HepG2 (cell line): ENCODE data around the gene FAM118A. TPM values are rescaled to one million over a fixed set of nuclear protein-coding genes. Genes with fewer than 3 reads are reported as not detected.

ENCODE experiments used
- ARNTL ChIP-seq: sonication (generic); formaldehyde crosslinking; IDR thresholded peaks from 2 replicates; pipeline ENCODE4 v1.4.0; 2020; ENCODE audit warnings: mild to moderate bottlenecking, missing genetic modification reagents
- ATAD3A ChIP-seq: sonication (generic); formaldehyde crosslinking; IDR thresholded peaks from 2 replicates; pipeline ENCODE4 v1.4.0; 2020; ENCODE audit warnings: missing genetic modification reagents
- FUBP1 ChIP-seq: sonication (generic); formaldehyde crosslinking; IDR thresholded peaks from 2 replicates; pipeline ENCODE4 v1.5.1; 2020; ENCODE audit warnings: missing genetic modification reagents, mild to moderate bottlenecking, borderline replicate concordance
- KLF9 ChIP-seq: IDR thresholded peaks from 2 replicates; pipeline ENCODE4 v1.6.1; 2016; ENCODE audit warnings: low read depth
- MBNL3 ChIP-seq: fragments of 250-450 bp; sonication (Bioruptor Pico); conservative IDR thresholded peaks from 2 replicates; pipeline ENCODE4 v1.8.0; 2022; ENCODE audit warnings: mild to moderate bottlenecking, inconsistent platforms
- NFATC3 ChIP-seq: sonication (generic); formaldehyde crosslinking; IDR thresholded peaks from 2 replicates; pipeline ENCODE4 v1.5.1; 2020; ENCODE audit warnings: mild to moderate bottlenecking, missing genetic modification reagents
- SRSF4 ChIP-seq: fragments of 200-400 bp; formaldehyde crosslinking; IDR thresholded peaks from one replicate; pipeline ENCODE4 v1.6.1; 2018; ENCODE audit warnings: mild to moderate bottlenecking, low read depth, low read length, moderate library complexity; ENCODE audit not compliant: poor library complexity, severe bottlenecking
- UBTF ChIP-seq: sonication (generic); formaldehyde crosslinking; IDR thresholded peaks from 2 replicates; pipeline ENCODE4 v1.4.0; 2020; ENCODE audit warnings: mild to moderate bottlenecking, missing genetic modification reagents
- YY1 ChIP-seq: IDR thresholded peaks from 2 replicates; pipeline ENCODE4 v1.6.1; 2011; ENCODE audit warnings: low read length, low read depth, moderate library complexity, mild to moderate bottlenecking; ENCODE audit not compliant: insufficient read depth, insufficient replicate concordance
- ZBTB43 ChIP-seq: sonication (generic); formaldehyde crosslinking; conservative IDR thresholded peaks from 2 replicates; pipeline ENCODE4 v1.4.0; 2020; ENCODE audit warnings: missing genetic modification reagents
- ZBTB46 ChIP-seq: sonication (generic); formaldehyde crosslinking; IDR thresholded peaks from 2 replicates; pipeline ENCODE4 v1.4.0; 2020; ENCODE audit warnings: mild to moderate bottlenecking, missing genetic modification reagents, borderline replicate concordance
- ZFY ChIP-seq: sonication (generic); formaldehyde crosslinking; IDR thresholded peaks from 2 replicates; pipeline ENCODE4 v1.4.0; 2020; ENCODE audit warnings: missing genetic modification reagents
- ZNF10 ChIP-seq: sonication (generic); formaldehyde crosslinking; IDR thresholded peaks from 2 replicates; pipeline ENCODE4 v1.4.0; 2020; ENCODE audit warnings: mild to moderate bottlenecking, low read depth, missing genetic modification reagents, borderline replicate concordance
- ZNF282 ChIP-seq: fragments of 450-650 bp; IDR thresholded peaks from 2 replicates; pipeline ENCODE4 v1.6.1; 2018; ENCODE audit not compliant: partially characterized antibody
- ZNF33B ChIP-seq: sonication (generic); formaldehyde crosslinking; IDR thresholded peaks from 2 replicates; pipeline ENCODE4 v1.5.1; 2020; ENCODE audit warnings: mild to moderate bottlenecking, missing genetic modification reagents
- ZNF432 ChIP-seq: sonication (generic); formaldehyde crosslinking; IDR thresholded peaks from 2 replicates; pipeline ENCODE4 v1.5.0; 2020; ENCODE audit warnings: missing genetic modification reagents, mild to moderate bottlenecking, borderline replicate concordance
- ZNF547 ChIP-seq: sonication (generic); formaldehyde crosslinking; IDR thresholded peaks from 2 replicates; pipeline ENCODE4 v1.5.1; 2020; ENCODE audit warnings: mild to moderate bottlenecking, missing genetic modification reagents
- ZNF7 ChIP-seq: IDR thresholded peaks from 2 replicates; pipeline ENCODE4 v1.6.1; 2016; ENCODE audit warnings: missing biosample characterization, missing genetic modification reagents
- ZNF775 ChIP-seq: sonication (generic); formaldehyde crosslinking; IDR thresholded peaks from 2 replicates; pipeline ENCODE4 v1.4.0; 2020; ENCODE audit warnings: missing genetic modification reagents, mild to moderate bottlenecking, moderate library complexity, borderline replicate concordance
- polyA plus RNA-seq, 8 experiments: library from polyadenylated mRNA; depleted of rRNA in 3 of 8; stranded (reverse) in 7 of 8; unstranded in 1 of 8; fragments of >200 nt; fragmentation: Illumina TruSeq in 4 of 8; extraction: Trizol in 4 of 8; gene quantifications; 2 replicates each; pipeline versions ENCODE4 v1.2.1 to v1.2.3, GENCODE V29; 2011 to 2016; ENCODE audit warnings: low read depth in 4 of 8, missing spikeins in 1 of 8, mixed read lengths in 1 of 8; ENCODE audit not compliant: insufficient read depth in 1 of 8
- total RNA-seq, 5 experiments: library from RNA; depleted of rRNA; stranded (reverse); fragments of >200 nt; fragmentation: Illumina TruSeq; extraction: Trizol; gene quantifications; 2 replicates each; pipeline ENCODE4 v1.2.3, GENCODE V29; 2016; ENCODE audit warnings: low read depth in 1 of 5
- TF ChIP-seq, protein P1 (sequence below): IDR thresholded peaks from 2 replicates; pipeline ENCODE4 v1.6.1; 2012; ENCODE audit warnings: low read depth, low read length, improper control_type of control experiment

Gene FAM118A
- total and polyA plus RNA-seq, 2 of the 13 experiments (the other 11 are each of a cell fraction or from before 2014, with no cell fraction given): 36.7 to 48.2 TPM

DNA sequence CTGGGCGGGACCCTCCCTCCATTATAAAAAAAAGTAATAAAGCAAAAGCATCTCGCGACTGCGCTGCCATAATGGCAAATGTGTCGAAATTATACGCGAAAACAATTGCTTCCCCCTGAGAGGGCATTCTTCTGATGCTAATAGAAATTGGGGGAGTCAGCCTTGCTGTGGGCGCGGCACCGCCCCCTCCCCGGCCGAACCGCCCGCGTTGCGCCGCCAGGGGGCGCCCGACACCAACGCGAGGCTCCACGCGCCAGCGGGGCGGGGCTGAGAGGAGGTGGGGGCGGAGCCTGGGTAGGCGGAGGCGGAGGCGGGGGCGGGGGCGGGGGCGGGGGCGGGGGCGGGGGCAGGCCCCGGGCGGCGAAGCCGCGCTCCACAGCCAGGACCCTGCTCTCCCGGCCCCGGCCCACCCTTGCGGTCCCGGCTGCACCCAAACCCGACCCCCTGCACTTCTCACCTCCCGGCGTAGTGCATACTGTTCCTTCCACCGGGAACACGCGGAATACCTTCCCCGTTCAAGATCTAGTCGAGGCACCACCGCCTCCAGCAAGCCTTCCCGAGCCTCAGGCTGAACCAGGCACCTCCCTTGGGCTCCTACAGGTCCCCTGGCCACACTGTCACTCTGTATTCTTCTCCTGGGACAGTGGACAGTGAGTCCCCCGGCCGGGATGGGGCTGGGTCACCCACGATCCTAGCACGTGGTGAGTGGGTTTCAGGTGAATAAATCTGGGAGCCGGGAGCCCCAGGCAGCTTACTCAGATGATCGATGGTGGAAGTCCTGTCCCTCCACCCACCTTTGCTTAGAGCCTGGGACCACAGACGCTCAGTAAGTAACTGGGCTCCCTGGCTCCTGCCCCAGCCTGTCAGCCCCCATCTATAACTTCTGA, 40.5 kb upstream of the FAM118A start (continued):
- no peak for TF ChIP-seq ZBTB46 (CRISPR knock-in tag)
- TF ChIP-seq NFATC3 (CRISPR knock-in tag): no peak
- no peak for TF ChIP-seq ARNTL
- TF ChIP-seq ATAD3A (CRISPR knock-in tag): no peak
- peak; percentile 56 for TF ChIP-seq YY1
- TF ChIP-seq SRSF4: no peak
- TF ChIP-seq UBTF: peak; percentile 56
- TF ChIP-seq, protein P1, sequence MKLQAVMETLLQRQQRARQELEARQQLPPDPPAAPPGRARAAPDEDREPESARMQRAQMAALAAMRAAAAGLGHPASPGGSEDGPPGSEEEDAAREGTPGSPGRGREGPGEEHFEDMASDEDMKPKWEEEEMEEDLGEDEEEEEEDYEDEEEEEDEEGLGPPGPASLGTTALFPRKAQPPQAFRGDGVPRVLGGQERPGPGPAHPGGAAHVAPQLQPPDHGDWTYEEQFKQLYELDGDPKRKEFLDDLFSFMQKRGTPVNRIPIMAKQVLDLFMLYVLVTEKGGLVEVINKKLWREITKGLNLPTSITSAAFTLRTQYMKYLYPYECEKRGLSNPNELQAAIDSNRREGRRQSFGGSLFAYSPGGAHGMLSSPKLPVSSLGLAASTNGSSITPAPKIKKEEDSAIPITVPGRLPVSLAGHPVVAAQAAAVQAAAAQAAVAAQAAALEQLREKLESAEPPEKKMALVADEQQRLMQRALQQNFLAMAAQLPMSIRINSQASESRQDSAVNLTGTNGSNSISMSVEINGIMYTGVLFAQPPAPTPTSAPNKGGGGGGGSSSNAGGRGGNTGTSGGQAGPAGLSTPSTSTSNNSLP: 0 out of 2 replicates have a peak, but pooled peaks have one; percentile 20
- no peak for TF ChIP-seq ZNF33B
- no peak for TF ChIP-seq ZNF10 (CRISPR knock-in tag)
- TF ChIP-seq MBNL3 (CRISPR knock-in tag): no peak
- no peak for TF ChIP-seq FUBP1 (CRISPR knock-in tag)
- TF ChIP-seq ZBTB43 (CRISPR knock-in tag): no peak
- peak; percentile 36 for TF ChIP-seq ZFY (CRISPR knock-in tag)
- TF ChIP-seq ZNF775: no peak
- peak; percentile 49; the same call in 1 of the 2 replicates for TF ChIP-seq ZNF547
- no peak for TF ChIP-seq ZNF282
- TF ChIP-seq ZNF7 (CRISPR knock-in tag): no peak
- TF ChIP-seq KLF9 (CRISPR knock-in tag): no peak
- no peak for TF ChIP-seq ZNF432 (CRISPR knock-in tag)
